Fibroblast of lung (primary cell): ENCODE results near the gene ZNF577.

Experiments
- EZH2 ChIP-seq: IDR thresholded peaks from 2 replicates; pipeline ENCODE4 v1.5.1; 2012; ENCODE audit warnings: low read length, control low read depth, mild to moderate bottlenecking; ENCODE audit errors: missing control alignments
- TF ChIP-seq, protein P1 (sequence below), 2 donors: IDR thresholded peaks in 1 of 2; conservative IDR thresholded peaks in 1 of 2; 1 replicate in 1 of 2; 2 replicates in 1 of 2; pipeline ENCODE4 v1.5.1; 2011 to 2012; ENCODE audit warnings: low read length in 2 of 2, control low read depth in 1 of 2, inconsistent platforms in 1 of 2, low read depth in 1 of 2, mild to moderate bottlenecking in 1 of 2

DNA sequence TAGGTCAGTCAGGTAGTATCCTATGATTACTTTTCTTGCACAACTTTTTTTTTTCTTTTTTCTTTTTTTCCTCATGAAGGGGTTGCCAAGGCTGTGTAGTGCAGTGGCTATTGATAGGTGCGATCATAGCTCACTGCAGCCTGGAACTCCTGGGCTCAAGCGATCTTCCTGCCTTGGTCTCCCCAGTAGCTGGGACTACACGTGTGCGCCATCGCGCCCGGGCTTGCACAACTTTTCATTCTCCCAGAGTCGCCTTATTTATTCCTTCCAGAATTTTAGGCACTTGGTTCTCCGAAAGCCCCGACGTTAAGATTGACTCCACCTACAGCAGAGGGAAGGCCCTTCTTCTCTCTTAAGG, 38.7 kb upstream of the ZNF577 start:
- TF ChIP-seq, protein P1, sequence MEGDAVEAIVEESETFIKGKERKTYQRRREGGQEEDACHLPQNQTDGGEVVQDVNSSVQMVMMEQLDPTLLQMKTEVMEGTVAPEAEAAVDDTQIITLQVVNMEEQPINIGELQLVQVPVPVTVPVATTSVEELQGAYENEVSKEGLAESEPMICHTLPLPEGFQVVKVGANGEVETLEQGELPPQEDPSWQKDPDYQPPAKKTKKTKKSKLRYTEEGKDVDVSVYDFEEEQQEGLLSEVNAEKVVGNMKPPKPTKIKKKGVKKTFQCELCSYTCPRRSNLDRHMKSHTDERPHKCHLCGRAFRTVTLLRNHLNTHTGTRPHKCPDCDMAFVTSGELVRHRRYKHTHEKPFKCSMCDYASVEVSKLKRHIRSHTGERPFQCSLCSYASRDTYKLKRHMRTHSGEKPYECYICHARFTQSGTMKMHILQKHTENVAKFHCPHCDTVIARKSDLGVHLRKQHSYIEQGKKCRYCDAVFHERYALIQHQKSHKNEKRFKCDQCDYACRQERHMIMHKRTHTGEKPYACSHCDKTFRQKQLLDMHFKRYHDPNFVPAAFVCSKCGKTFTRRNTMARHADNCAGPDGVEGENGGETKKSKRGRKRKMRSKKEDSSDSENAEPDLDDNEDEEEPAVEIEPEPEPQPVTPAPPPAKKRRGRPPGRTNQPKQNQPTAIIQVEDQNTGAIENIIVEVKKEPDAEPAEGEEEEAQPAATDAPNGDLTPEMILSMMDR (conservative IDR thresholded peaks at IDR 0.05 in 1 of 2, IDR thresholded peaks at IDR 0.05 in 1 of 2; ENCODE audit: low read depth in 1 of 2, low read length in 2 of 2): no peak
- TF ChIP-seq EZH2: no peak
